ENCODE measurements around the gene ANKS1B. TPM values are rescaled to one million over a fixed set of nuclear protein-coding genes. Genes with fewer than 3 reads are reported as not detected.
"Not testable (repeated sequence)": the region's sequence is repeated elsewhere in the genome, so short reads cannot be mapped to it uniquely, and the experiment has no call there.

The ANKS1B gene
- polyA plus RNA-seq, 6 donors from 2014 or later: not detected

- not testable (repeated sequence) for H3K36me3 Mint-ChIP-seq
Measured at GRCh38 chr12:99237907-99238538, 746.7 kb downstream of the ANKS1B start.

GRCh38 chr12:99235381-99235780, 749.4 kb downstream of the ANKS1B start:
- Mint-ChIP-seq H3K9me3 (peaks cover 0 to 7% (median 5%) of the 10 kb centered on the region in 7 donors), H3K4me1 (no peaks in the 10 kb centered on the region), H3K27me3 (no peaks in the 10 kb centered on the region), H3K27ac (no peak overlapping the region), H3K36me3 (no peaks in the 10 kb centered on the region), H3K4me3 (no peak overlapping the region)
- DNase-seq: no peak
- ATAC-seq (ENCODE audit: low read depth in 2 of 2): no peak

More at GRCh38 chr12:99237907-99238538, 746.7 kb downstream of the ANKS1B start:
- H3K9me3 Mint-ChIP-seq: peaks cover 5 to 12% (median 12%) of the 10 kb centered on the region in 7 donors
- H3K27ac Mint-ChIP-seq; H3K27me3 Mint-ChIP-seq; H3K4me3 Mint-ChIP-seq; DNase-seq; H3K4me1 Mint-ChIP-seq; ATAC-seq (ENCODE audit: low read depth in 2 of 2): not testable (repeated sequence)

GRCh38 chr12:99234702-99235101, 750.0 kb downstream of the ANKS1B start:
- H3K4me1 Mint-ChIP-seq: no peaks in the 10 kb centered on the region
- no peak for DNase-seq
- H3K4me3 Mint-ChIP-seq: no peak overlapping the region
- ATAC-seq (ENCODE audit: low read depth in 2 of 2): no peak
- peaks cover 0 to 6% (median 4%) of the 10 kb centered on the region in 7 donors for H3K9me3 Mint-ChIP-seq
- H3K27ac Mint-ChIP-seq: no peak overlapping the region
- no peaks in the 10 kb centered on the region for H3K27me3 Mint-ChIP-seq
- H3K36me3 Mint-ChIP-seq: no peaks in the 10 kb centered on the region

GRCh38 chr12:99232324-99232723, 752.4 kb downstream of the ANKS1B start:
- Mint-ChIP-seq H3K9me3 (peaks cover 0 to 6% (median 0%) of the 10 kb centered on the region in 7 donors), H3K27ac (no peak overlapping the region), H3K27me3 (no peaks in the 10 kb centered on the region), H3K4me1 (no peaks in the 10 kb centered on the region), H3K4me3 (no peak overlapping the region), H3K36me3 (no peaks in the 10 kb centered on the region)
- ATAC-seq (ENCODE audit: low read depth in 2 of 2) (no peak), DNase-seq (no peak)

- H3K27ac Mint-ChIP-seq: no peak overlapping the region
- no peak for DNase-seq
- H3K4me3 Mint-ChIP-seq: no peak overlapping the region
- no peak for ATAC-seq (ENCODE audit: low read depth in 2 of 2)
- no peaks in the 10 kb centered on the region for H3K36me3 Mint-ChIP-seq
- no peaks in the 10 kb centered on the region for H3K4me1 Mint-ChIP-seq
- no peaks in the 10 kb centered on the region for H3K27me3 Mint-ChIP-seq
- peaks cover 0 to 3% (median 0%) of the 10 kb centered on the region in 7 donors for H3K9me3 Mint-ChIP-seq
Measured at GRCh38 chr12:99231031-99231430, 753.7 kb downstream of the ANKS1B start.

- peaks cover 0 to 7% (median 0%) of the 10 kb centered on the region in 7 donors for H3K9me3 Mint-ChIP-seq
- DNase-seq: no peak
- H3K4me1 Mint-ChIP-seq: no peaks in the 10 kb centered on the region
- ATAC-seq (ENCODE audit: low read depth in 2 of 2): no peak
- no peaks in the 10 kb centered on the region for H3K36me3 Mint-ChIP-seq
- no peak overlapping the region for H3K27ac Mint-ChIP-seq
- no peak overlapping the region for H3K4me3 Mint-ChIP-seq
- H3K27me3 Mint-ChIP-seq: no peaks in the 10 kb centered on the region
Measured at GRCh38 chr12:99224237-99224636, 760.5 kb downstream of the ANKS1B start.

GRCh38 chr12:99223579-99223978, 761.2 kb downstream of the ANKS1B start:
- Mint-ChIP-seq H3K4me3 (no peak overlapping the region), H3K4me1 (no peaks in the 10 kb centered on the region), H3K27ac (no peak overlapping the region), H3K9me3 (peaks cover 0 to 7% (median 0%) of the 10 kb centered on the region in 7 donors), H3K36me3 (no peaks in the 10 kb centered on the region), H3K27me3 (no peaks in the 10 kb centered on the region)
- ATAC-seq (ENCODE audit: low read depth in 2 of 2): no peak
- DNase-seq: no peak

GRCh38 chr12:99213047-99213446, 771.7 kb downstream of the ANKS1B start:
- no peak overlapping the region for H3K27ac Mint-ChIP-seq
- no peaks in the 10 kb centered on the region for H3K36me3 Mint-ChIP-seq
- DNase-seq (no peak), ATAC-seq (ENCODE audit: low read depth in 2 of 2) (no peak)
- no peaks in the 10 kb centered on the region for H3K27me3 Mint-ChIP-seq
- no peaks in the 10 kb centered on the region for H3K4me1 Mint-ChIP-seq
- H3K9me3 Mint-ChIP-seq: peaks cover 6 to 28% (median 13%) of the 10 kb centered on the region in 7 donors
- H3K4me3 Mint-ChIP-seq: no peak overlapping the region

GRCh38 chr12:99212275-99212674, 772.5 kb downstream of the ANKS1B start:
- Mint-ChIP-seq H3K27me3 (no peaks in the 10 kb centered on the region), H3K4me3 (no peak overlapping the region), H3K27ac (no peak overlapping the region), H3K4me1 (no peaks in the 10 kb centered on the region), H3K36me3 (no peaks in the 10 kb centered on the region), H3K9me3 (peaks cover 6 to 26% (median 12%) of the 10 kb centered on the region in 7 donors)
- ATAC-seq (ENCODE audit: low read depth in 2 of 2): no peak
- no peak for DNase-seq

- ATAC-seq (ENCODE audit: low read depth in 2 of 2): no peak
- H3K36me3 Mint-ChIP-seq: no peaks in the 10 kb centered on the region
- no peak for DNase-seq
- peaks cover 0 to 6% (median under 1%) of the 10 kb centered on the region in 7 donors for H3K9me3 Mint-ChIP-seq
- H3K27ac Mint-ChIP-seq: no peak overlapping the region
- no peaks in the 10 kb centered on the region for H3K4me1 Mint-ChIP-seq
- peaks cover 0 to 5% (median 0%) of the 10 kb centered on the region in 3 donors for H3K27me3 Mint-ChIP-seq
- H3K4me3 Mint-ChIP-seq: no peak overlapping the region
Measured at GRCh38 chr12:99205111-99205510, 779.6 kb downstream of the ANKS1B start.

- Mint-ChIP-seq H3K27ac (no peak overlapping the region), H3K9me3 (peaks cover 0 to 4% (median 2%) of the 10 kb centered on the region in 7 donors), H3K4me1 (no peaks in the 10 kb centered on the region), H3K4me3 (no peak overlapping the region), H3K36me3 (no peaks in the 10 kb centered on the region), H3K27me3 (peaks cover 0 to 5% (median 0%) of the 10 kb centered on the region in 3 donors)
- DNase-seq: no peak
- ATAC-seq (ENCODE audit: low read depth in 2 of 2): no peak
Measured at GRCh38 chr12:99201906-99202645, 782.7 kb downstream of the ANKS1B start.

GRCh38 chr12:99200711-99201384, 783.9 kb downstream of the ANKS1B start:
- H3K36me3 Mint-ChIP-seq: no peaks in the 10 kb centered on the region
- no peak for ATAC-seq (ENCODE audit: low read depth in 2 of 2)

GRCh38 chr12:99195474-99195873, 789.3 kb downstream of the ANKS1B start:
- H3K27ac Mint-ChIP-seq: no peak overlapping the region
- no peak overlapping the region for H3K4me3 Mint-ChIP-seq
- H3K9me3 Mint-ChIP-seq: peaks cover 0 to 9% (median 4%) of the 10 kb centered on the region in 7 donors
- no peaks in the 10 kb centered on the region for H3K4me1 Mint-ChIP-seq
- H3K36me3 Mint-ChIP-seq: no peaks in the 10 kb centered on the region
- no peaks in the 10 kb centered on the region for H3K27me3 Mint-ChIP-seq
- DNase-seq (no peak), ATAC-seq (ENCODE audit: low read depth in 2 of 2) (no peak)

More at GRCh38 chr12:99200711-99201384, 783.9 kb downstream of the ANKS1B start:
- peaks cover 0 to 5% (median 0%) of the 10 kb centered on the region in 3 donors for H3K27me3 Mint-ChIP-seq
- no peak for DNase-seq
- no peaks in the 10 kb centered on the region for H3K4me1 Mint-ChIP-seq
- no peak overlapping the region for H3K4me3 Mint-ChIP-seq
- peaks cover 0 to 9% (median 3%) of the 10 kb centered on the region in 7 donors for H3K9me3 Mint-ChIP-seq
- H3K27ac Mint-ChIP-seq: no peak overlapping the region

Measured in naive B cell (primary cell).